ENCODE measurements around the gene NLN. TPM values are rescaled to one million over a fixed set of nuclear protein-coding genes. Genes with fewer than 3 reads are reported as not detected.

Gene NLN
- total RNA-seq, 1 donor from 2014 or later = 45.8 TPM

GRCh38 chr5:65738305-65738704, 16.3 kb downstream of the NLN start:
- peaks cover 9% of the 10 kb centered on the region for H3K4me1 Mint-ChIP-seq (ENCODE audit: unreplicated experiment)
- TF ChIP-seq CTCF (IDR thresholded peaks at IDR 0.05; ENCODE audit: unreplicated experiment) = no peak
- H3K27ac Mint-ChIP-seq (ENCODE audit: unreplicated experiment) = no peak overlapping the region
- H3K9me3 Mint-ChIP-seq (ENCODE audit: unreplicated experiment) = no peaks in the 10 kb centered on the region
- no peak overlapping the region for H3K4me3 Mint-ChIP-seq (ENCODE audit: unreplicated experiment)
- no peak for DNase-seq (ENCODE audit: low spot score)
- H3K36me3 Mint-ChIP-seq (ENCODE audit: low read depth, unreplicated experiment) = no peaks in the 10 kb centered on the region
- peaks cover 3% of the 10 kb centered on the region for H3K27me3 Mint-ChIP-seq (ENCODE audit: unreplicated experiment)

- H3K9me3 Mint-ChIP-seq (ENCODE audit: unreplicated experiment) = no peaks in the 10 kb centered on the region
- peaks cover 9% of the 10 kb centered on the region for H3K4me1 Mint-ChIP-seq (ENCODE audit: unreplicated experiment)
- DNase-seq (ENCODE audit: low spot score) = no peak
- no peak for TF ChIP-seq CTCF (IDR thresholded peaks at IDR 0.05; ENCODE audit: unreplicated experiment)
- no peak overlapping the region for H3K4me3 Mint-ChIP-seq (ENCODE audit: unreplicated experiment)
- H3K36me3 Mint-ChIP-seq (ENCODE audit: low read depth, unreplicated experiment) = no peaks in the 10 kb centered on the region
- peaks cover 3% of the 10 kb centered on the region for H3K27me3 Mint-ChIP-seq (ENCODE audit: unreplicated experiment)
- no peak overlapping the region for H3K27ac Mint-ChIP-seq (ENCODE audit: unreplicated experiment)
Observed at GRCh38 chr5:65739162-65739561, 17.2 kb downstream of the NLN start.

- H3K36me3 Mint-ChIP-seq (ENCODE audit: low read depth, unreplicated experiment) = peaks cover 9% of the 10 kb centered on the region
- peaks cover 7% of the 10 kb centered on the region for H3K4me1 Mint-ChIP-seq (ENCODE audit: unreplicated experiment)
- H3K27me3 Mint-ChIP-seq (ENCODE audit: unreplicated experiment) = peaks cover 4% of the 10 kb centered on the region
- peak; percentile 81 for TF ChIP-seq CTCF (IDR thresholded peaks at IDR 0.05; ENCODE audit: unreplicated experiment)
- no peak overlapping the region for H3K27ac Mint-ChIP-seq (ENCODE audit: unreplicated experiment)
- DNase-seq (ENCODE audit: low spot score) = peak; percentile 18
- H3K9me3 Mint-ChIP-seq (ENCODE audit: unreplicated experiment) = no peaks in the 10 kb centered on the region
- H3K4me3 Mint-ChIP-seq (ENCODE audit: unreplicated experiment) = no peak overlapping the region
Observed at GRCh38 chr5:65742565-65743231, 20.7 kb downstream of the NLN start.

- no peaks in the 10 kb centered on the region for H3K9me3 Mint-ChIP-seq (ENCODE audit: unreplicated experiment)
- DNase-seq (ENCODE audit: low spot score) = no peak
- H3K4me1 Mint-ChIP-seq (ENCODE audit: unreplicated experiment) = peaks cover 7% of the 10 kb centered on the region
- peaks cover 14% of the 10 kb centered on the region for H3K36me3 Mint-ChIP-seq (ENCODE audit: low read depth, unreplicated experiment)
- TF ChIP-seq CTCF (IDR thresholded peaks at IDR 0.05; ENCODE audit: unreplicated experiment) = no peak
- peaks cover 3% of the 10 kb centered on the region for H3K27me3 Mint-ChIP-seq (ENCODE audit: unreplicated experiment)
- no peak overlapping the region for H3K27ac Mint-ChIP-seq (ENCODE audit: unreplicated experiment)
- no peak overlapping the region for H3K4me3 Mint-ChIP-seq (ENCODE audit: unreplicated experiment)
Observed at GRCh38 chr5:65749221-65749844, 27.3 kb downstream of the NLN start.

GRCh38 chr5:65749956-65750355, 28.0 kb downstream of the NLN start:
- DNase-seq (ENCODE audit: low spot score) = no peak
- H3K27ac Mint-ChIP-seq (ENCODE audit: unreplicated experiment) = no peak overlapping the region
- H3K4me3 Mint-ChIP-seq (ENCODE audit: unreplicated experiment) = no peak overlapping the region
- H3K27me3 Mint-ChIP-seq (ENCODE audit: unreplicated experiment) = peaks cover 3% of the 10 kb centered on the region
- H3K9me3 Mint-ChIP-seq (ENCODE audit: unreplicated experiment) = no peaks in the 10 kb centered on the region
- H3K4me1 Mint-ChIP-seq (ENCODE audit: unreplicated experiment) = peaks cover 7% of the 10 kb centered on the region
- no peak for TF ChIP-seq CTCF (IDR thresholded peaks at IDR 0.05; ENCODE audit: unreplicated experiment)
- peaks cover 14% of the 10 kb centered on the region for H3K36me3 Mint-ChIP-seq (ENCODE audit: low read depth, unreplicated experiment)

Data from endothelial cell (in vitro differentiated cells).